Astrocyte of the spinal cord (primary cell): ENCODE data around the gene RASA2.
A peak's percentile ranks its signal among the peaks of the same experiment; 100 is the strongest.
"Not testable (repeated sequence)": the region's sequence is repeated elsewhere in the genome, so short reads cannot be mapped to it uniquely, and the experiment has no call there.

Source experiments
- DNase-seq: peaks from one replicate; pipeline ENCODE4 v3.0.0; 2011; ENCODE audit warnings: low read depth, low spot score
- H3K4me3 ChIP-seq: 2 replicates; pipeline ENCODE4 v1.5.1; 2011; ENCODE audit warnings: low read depth, mild to moderate bottlenecking, low read length, moderate library complexity
- in situ Hi-C: cut with HindIII; loops from 2 replicates; pipeline ENCODE4 v1.10.0; 2017; ENCODE audit warnings: low sequenced_read_pairs
- TF ChIP-seq, protein P1 (sequence below): IDR thresholded peaks from 2 replicates; pipeline ENCODE4 v1.5.1; 2012; ENCODE audit warnings: low read depth, mild to moderate bottlenecking, low read length, inconsistent platforms

RASA2 gene

DNA sequence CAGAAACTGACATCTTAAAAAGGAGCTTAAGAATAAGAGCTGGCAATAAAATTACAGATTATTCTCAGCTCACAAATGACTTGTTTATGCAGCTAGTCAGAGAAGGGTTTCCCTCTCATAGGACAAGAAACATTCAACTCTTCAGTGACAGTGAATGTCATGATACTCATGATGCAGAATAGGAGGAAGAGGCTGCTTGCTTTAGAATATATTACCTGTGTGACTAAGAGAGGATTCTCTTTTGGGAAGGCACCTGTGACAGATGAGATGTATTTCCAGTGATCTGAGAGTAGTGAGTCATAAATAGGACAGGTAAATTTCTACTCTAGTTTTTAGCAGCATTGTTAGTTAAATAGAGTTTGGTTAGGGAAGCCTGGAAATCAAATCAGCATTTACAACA lies 39.9 kb downstream of the RASA2 start:
- no peak for DNase-seq
- TF ChIP-seq, protein P1, sequence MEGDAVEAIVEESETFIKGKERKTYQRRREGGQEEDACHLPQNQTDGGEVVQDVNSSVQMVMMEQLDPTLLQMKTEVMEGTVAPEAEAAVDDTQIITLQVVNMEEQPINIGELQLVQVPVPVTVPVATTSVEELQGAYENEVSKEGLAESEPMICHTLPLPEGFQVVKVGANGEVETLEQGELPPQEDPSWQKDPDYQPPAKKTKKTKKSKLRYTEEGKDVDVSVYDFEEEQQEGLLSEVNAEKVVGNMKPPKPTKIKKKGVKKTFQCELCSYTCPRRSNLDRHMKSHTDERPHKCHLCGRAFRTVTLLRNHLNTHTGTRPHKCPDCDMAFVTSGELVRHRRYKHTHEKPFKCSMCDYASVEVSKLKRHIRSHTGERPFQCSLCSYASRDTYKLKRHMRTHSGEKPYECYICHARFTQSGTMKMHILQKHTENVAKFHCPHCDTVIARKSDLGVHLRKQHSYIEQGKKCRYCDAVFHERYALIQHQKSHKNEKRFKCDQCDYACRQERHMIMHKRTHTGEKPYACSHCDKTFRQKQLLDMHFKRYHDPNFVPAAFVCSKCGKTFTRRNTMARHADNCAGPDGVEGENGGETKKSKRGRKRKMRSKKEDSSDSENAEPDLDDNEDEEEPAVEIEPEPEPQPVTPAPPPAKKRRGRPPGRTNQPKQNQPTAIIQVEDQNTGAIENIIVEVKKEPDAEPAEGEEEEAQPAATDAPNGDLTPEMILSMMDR, result no peak
- in situ Hi-C loops, result no loop called here
- no peak overlapping the region for H3K4me3 ChIP-seq

DNA sequence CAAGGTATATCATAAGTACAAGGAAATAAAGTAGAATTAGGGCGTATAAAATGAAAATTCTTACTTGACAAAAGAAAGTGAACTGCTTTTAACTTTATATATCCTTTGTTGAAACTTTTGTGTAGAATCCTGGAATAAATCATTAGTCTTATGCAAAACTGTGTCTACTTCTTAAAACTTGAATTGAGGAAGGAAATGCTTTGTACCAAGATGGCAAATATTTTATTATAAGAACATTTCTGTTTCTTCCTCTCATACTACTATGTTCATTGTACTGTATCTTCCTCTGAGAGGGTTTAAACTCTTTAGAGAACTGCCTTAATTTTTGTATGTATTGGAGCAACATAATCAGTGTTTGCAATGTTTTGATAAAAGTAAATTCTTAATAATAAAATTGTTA lies 42.0 kb downstream of the RASA2 start:
- TF ChIP-seq, protein P1, result no peak
- no peak overlapping the region for H3K4me3 ChIP-seq
- in situ Hi-C loops, result no loop called here
- no peak for DNase-seq

DNA sequence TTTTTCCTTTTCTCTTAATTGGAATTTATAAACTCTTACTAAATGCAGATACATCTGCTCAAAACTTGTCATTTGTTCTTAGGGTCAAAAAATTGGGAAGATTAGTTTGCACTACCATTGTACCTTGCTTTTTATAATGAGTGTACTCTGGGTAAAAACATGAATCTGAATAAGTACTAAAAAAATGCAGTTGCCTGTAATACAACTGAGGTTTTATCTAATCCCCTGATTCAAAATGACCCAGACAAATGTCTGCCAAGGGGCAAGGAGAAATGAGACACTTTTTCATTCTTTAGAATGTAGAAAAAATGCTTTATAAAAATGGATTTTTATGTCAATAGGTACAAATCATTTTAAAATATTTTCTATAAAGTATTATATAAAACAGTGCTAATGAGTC lies 42.4 kb downstream of the RASA2 start:
- TF ChIP-seq, protein P1, result no peak
- H3K4me3 ChIP-seq, result no peak overlapping the region
- DNase-seq, result no peak
- in situ Hi-C loops, result no loop called here

DNA sequence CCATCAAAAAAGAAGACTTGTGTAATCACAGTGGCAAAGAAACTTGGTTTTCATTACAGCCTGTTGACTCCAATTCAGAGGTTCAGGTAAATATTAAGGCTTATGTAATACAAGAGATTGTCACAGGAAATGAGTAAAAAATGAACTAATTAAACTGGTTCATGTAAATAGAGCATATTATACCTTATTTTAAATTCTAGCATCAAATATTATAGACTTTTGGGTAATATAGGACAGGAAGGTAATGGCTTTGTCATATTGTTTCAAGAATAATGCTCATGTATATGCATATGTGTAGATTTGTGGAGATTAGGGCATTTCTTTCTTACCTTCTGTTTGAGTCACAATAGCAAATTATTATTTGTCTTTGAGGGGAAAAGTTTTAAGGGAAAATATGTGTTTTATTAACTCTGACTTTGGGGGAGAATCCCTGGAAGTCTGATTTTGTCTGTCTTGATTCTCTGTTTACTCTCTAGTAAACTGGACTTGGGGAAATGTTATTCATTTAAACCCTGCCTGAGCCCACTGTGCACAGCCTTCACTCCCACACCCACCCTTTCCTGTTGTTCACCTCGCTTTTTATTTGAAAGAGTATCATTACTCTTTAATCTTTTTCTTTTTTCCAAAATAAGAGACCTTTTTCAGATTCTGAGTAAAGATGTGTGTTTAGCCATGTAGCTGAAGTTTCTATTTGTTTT lies 43.0 kb downstream of the RASA2 start:
- in situ Hi-C loops, result no loop called here
- H3K4me3 ChIP-seq, result no peak overlapping the region
- no peak for DNase-seq
- TF ChIP-seq, protein P1, result no peak

DNA sequence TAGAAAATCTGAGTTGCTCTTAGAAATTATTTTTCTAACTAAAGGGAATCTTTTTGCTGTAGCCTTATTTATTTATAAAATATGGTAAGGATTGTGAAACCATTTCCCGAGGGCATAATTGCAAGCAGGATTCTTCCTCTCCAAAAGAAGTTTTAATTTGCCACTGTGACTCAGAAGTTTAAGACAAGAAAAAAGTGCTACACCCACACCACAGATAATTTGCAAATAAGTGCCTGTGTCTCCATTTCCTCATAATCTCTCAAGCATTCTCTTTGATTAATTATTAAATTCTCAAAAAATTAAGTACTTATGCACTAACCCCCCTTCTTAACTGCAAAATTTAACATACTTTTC lies 43.6 kb downstream of the RASA2 start:
- in situ Hi-C loops, result no loop called here
- DNase-seq, result peak; percentile 61
- TF ChIP-seq, protein P1, result no peak
- H3K4me3 ChIP-seq, result no peak overlapping the region

DNA sequence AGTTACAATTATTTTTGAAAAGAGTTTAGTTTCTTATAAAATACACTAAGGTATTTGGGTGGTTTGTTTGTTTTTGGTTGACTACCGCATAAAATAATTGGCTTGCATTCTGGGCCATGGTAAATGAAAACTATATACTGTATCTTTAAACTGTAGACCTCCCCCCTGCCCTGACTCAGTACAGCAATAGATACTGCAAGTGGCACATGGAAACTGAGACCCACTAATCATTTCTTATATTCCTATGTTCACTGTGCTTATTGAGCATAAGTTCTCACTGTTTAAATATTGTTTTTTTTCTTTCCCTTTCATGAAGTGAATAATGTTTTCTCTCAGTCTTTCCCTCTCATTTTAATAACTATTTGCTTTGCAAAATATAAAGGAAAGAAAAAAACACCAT lies 45.8 kb downstream of the RASA2 start:
- TF ChIP-seq, protein P1, result no peak
- in situ Hi-C loops, result no loop called here
- no peak for DNase-seq
- no peak overlapping the region for H3K4me3 ChIP-seq

DNA sequence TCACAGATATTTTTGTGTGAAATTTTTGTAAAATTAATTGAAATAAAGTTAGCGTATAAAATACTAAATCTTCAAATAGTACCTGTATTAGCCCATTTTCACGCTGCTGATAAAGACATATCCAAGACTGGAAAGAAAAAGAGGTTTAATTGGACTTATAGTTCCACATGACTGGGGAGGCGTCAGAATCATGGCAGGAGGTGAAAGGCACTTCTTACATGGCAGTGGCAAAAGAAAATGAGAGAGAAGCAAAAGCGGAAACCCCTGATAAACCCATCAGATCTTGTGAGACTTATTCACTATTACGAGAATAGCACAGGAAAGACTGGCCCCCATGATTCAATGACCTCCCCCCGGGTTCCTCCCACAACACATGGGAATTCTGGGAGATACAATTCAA lies 49.2 kb downstream of the RASA2 start:
- in situ Hi-C loops, DNase-seq: not testable (repeated sequence)

More for the DNA sequence above, 49.2 kb downstream of the RASA2 start:
- not testable (repeated sequence) for H3K4me3 ChIP-seq
